ENCODE data around the gene CA10.

DNA sequence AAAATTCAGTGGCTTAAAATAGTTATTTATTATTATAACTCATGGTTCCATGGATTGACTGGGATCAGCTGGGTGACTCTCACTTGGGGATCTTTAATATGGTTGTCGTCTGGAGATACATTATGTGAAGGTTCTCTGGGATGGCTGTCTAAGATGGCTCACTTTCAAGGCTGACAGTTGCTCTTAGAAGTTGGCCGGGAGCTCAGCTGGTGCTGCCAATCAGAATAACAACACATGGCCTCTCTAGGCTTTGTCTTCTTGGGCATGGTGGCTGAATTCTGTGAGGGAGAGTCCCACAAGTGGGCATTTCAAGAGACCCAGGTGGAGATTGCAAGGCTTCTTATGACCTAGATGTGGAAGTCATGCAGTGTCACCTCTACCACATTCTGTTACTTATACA, 269.7 kb downstream of the CA10 start:
- no peak for TF ChIP-seq CTCF (conservative IDR thresholded peaks at IDR 0.05; ENCODE audit: low read length)
- no peak for TF ChIP-seq EZH2phosphoT487 (IDR thresholded peaks at IDR 0.05; ENCODE audit: borderline replicate concordance)
